DMS53 treated with DMSO at 0.1 percent for 48 hours (cell line): Measurements from ENCODE around the gene DYRK1A.

Experiments
- DNase-seq: peaks from one replicate; lab custom pipeline; 2025; ENCODE audit not compliant: unreplicated experiment; lab: John Stamatoyannopoulos, UW

The DYRK1A gene

GRCh38 chr21:37475186-37475868 lies 108.8 kb downstream of the DYRK1A start:
- no peak for DNase-seq

- DNase-seq: no peak
Observed at GRCh38 chr21:37478794-37479193, 112.2 kb downstream of the DYRK1A start.

GRCh38 chr21:37483776-37484175 lies 117.2 kb downstream of the DYRK1A start:
- no peak for DNase-seq

GRCh38 chr21:37484535-37485474 lies 118.2 kb downstream of the DYRK1A start:
- no peak for DNase-seq

GRCh38 chr21:37489553-37489952 lies 123.0 kb downstream of the DYRK1A start:
- no peak for DNase-seq

- DNase-seq: no peak
Observed at GRCh38 chr21:37490084-37490483, 123.5 kb downstream of the DYRK1A start.

GRCh38 chr21:37496972-37497371 lies 130.4 kb downstream of the DYRK1A start:
- no peak for DNase-seq

- DNase-seq: no peak
Observed at GRCh38 chr21:37498664-37499063, 132.1 kb downstream of the DYRK1A start.

GRCh38 chr21:37502947-37503346 lies 136.4 kb downstream of the DYRK1A start:
- no peak for DNase-seq

GRCh38 chr21:37503848-37504467 lies 137.4 kb downstream of the DYRK1A start:
- DNase-seq: no peak

- DNase-seq: no peak
Observed at GRCh38 chr21:37505963-37506362, 139.4 kb downstream of the DYRK1A start.

GRCh38 chr21:37507716-37508115 lies 141.1 kb downstream of the DYRK1A start:
- no peak for DNase-seq

GRCh38 chr21:37508341-37508740 lies 141.8 kb downstream of the DYRK1A start:
- DNase-seq: no peak

- DNase-seq: no peak
Observed at GRCh38 chr21:37509802-37510393, 143.3 kb downstream of the DYRK1A start.

GRCh38 chr21:37511848-37512247 lies 145.3 kb downstream of the DYRK1A start:
- no peak for DNase-seq

GRCh38 chr21:37513383-37513782 lies 146.8 kb downstream of the DYRK1A start:
- no peak for DNase-seq

- no peak for DNase-seq
Observed at GRCh38 chr21:37514038-37514667, 147.6 kb downstream of the DYRK1A start.

GRCh38 chr21:37516998-37517397 lies 150.4 kb downstream of the DYRK1A start:
- DNase-seq: no peak

- DNase-seq: no peak
Observed at GRCh38 chr21:37520801-37521200, 154.2 kb downstream of the DYRK1A start.

GRCh38 chr21:37521658-37522057 lies 155.1 kb downstream of the DYRK1A start:
- DNase-seq: no peak
